ENCODE data around the gene AKT3. TPM values are rescaled to one million over a fixed set of nuclear protein-coding genes. Genes with fewer than 3 reads are reported as not detected.

Gene AKT3
- total RNA-seq, 2 experiments from 2014 or later = 63.3 to 78.2 TPM

GRCh38 chr1:243849421-243850201 lies 432 bp downstream of the AKT3 start:
- H3K36me3 Mint-ChIP-seq = peaks cover 1% of the 10 kb centered on the region
- peak overlapping the region; percentile 91 for H3K27ac Mint-ChIP-seq
- DNase-seq (peak; percentile 58), ATAC-seq (ENCODE audit: low read depth) (peak; percentile 27)
- H3K4me1 Mint-ChIP-seq = peaks cover 16% of the 10 kb centered on the region
- POLR2A ChIA-PET = interaction anchor here (0.8 to 1.0 kb wide), 2 partner anchors 198 to 225 kb away, joined by 3 read pairs; no protein-coding TSS in a partner anchor
- peaks cover 15% of the 10 kb centered on the region for H3K27me3 Mint-ChIP-seq
- H3K4me3 Mint-ChIP-seq = peak overlapping the region; percentile 96
- H3K9me3 Mint-ChIP-seq = no peaks in the 10 kb centered on the region

GRCh38 chr1:243848858-243849420 lies 1.1 kb downstream of the AKT3 start:
- H3K27me3 Mint-ChIP-seq = peaks cover 10% of the 10 kb centered on the region
- H3K4me3 Mint-ChIP-seq = peak overlapping the region; percentile 96
- peaks cover 1% of the 10 kb centered on the region for H3K36me3 Mint-ChIP-seq
- POLR2A ChIA-PET = interaction anchor here (0.8 kb wide), 1 partner anchor 226 kb away, joined by 3 read pairs; no protein-coding TSS in a partner anchor
- H3K27ac Mint-ChIP-seq = peak overlapping the region; percentile 91
- peaks cover 16% of the 10 kb centered on the region for H3K4me1 Mint-ChIP-seq
- peak; percentile 57 for DNase-seq
- no peaks in the 10 kb centered on the region for H3K9me3 Mint-ChIP-seq
- peak; percentile 18 for ATAC-seq (ENCODE audit: low read depth)

GRCh38 chr1:243848165-243848857 lies 1.7 kb downstream of the AKT3 start:
- ATAC-seq (ENCODE audit: low read depth) (no peak), DNase-seq (no peak)
- Mint-ChIP-seq H3K4me1 (peaks cover 16% of the 10 kb centered on the region), H3K9me3 (no peaks in the 10 kb centered on the region), H3K27ac (no peak overlapping the region), H3K36me3 (peaks cover 2% of the 10 kb centered on the region), H3K27me3 (peaks cover 7% of the 10 kb centered on the region), H3K4me3 (peak overlapping the region; percentile 96)
- POLR2A ChIA-PET = no interaction called here

- H3K4me1 Mint-ChIP-seq = peaks cover 18% of the 10 kb centered on the region
- no peak overlapping the region for H3K4me3 Mint-ChIP-seq
- no peak for ATAC-seq (ENCODE audit: low read depth)
- no peaks in the 10 kb centered on the region for H3K9me3 Mint-ChIP-seq
- H3K27ac Mint-ChIP-seq = no peak overlapping the region
- peaks cover 3% of the 10 kb centered on the region for H3K36me3 Mint-ChIP-seq
- POLR2A ChIA-PET = no interaction called here
- no peak for DNase-seq
- peaks cover 7% of the 10 kb centered on the region for H3K27me3 Mint-ChIP-seq
Observed at GRCh38 chr1:243846761-243847160, 3.3 kb downstream of the AKT3 start.

GRCh38 chr1:243845888-243846287 lies 4.2 kb downstream of the AKT3 start:
- H3K27ac Mint-ChIP-seq = no peak overlapping the region
- ATAC-seq (ENCODE audit: low read depth) = no peak

GRCh38 chr1:243844186-243844585 lies 5.9 kb downstream of the AKT3 start:
- Mint-ChIP-seq H3K4me1 (peaks cover 11% of the 10 kb centered on the region), H3K36me3 (peaks cover 3% of the 10 kb centered on the region), H3K27me3 (peaks cover 7% of the 10 kb centered on the region), H3K9me3 (no peaks in the 10 kb centered on the region), H3K27ac (no peak overlapping the region), H3K4me3 (no peak overlapping the region)
- POLR2A ChIA-PET = no interaction called here
- no peak for ATAC-seq (ENCODE audit: low read depth)
- no peak for DNase-seq

More at GRCh38 chr1:243845888-243846287, 4.2 kb downstream of the AKT3 start:
- Mint-ChIP-seq H3K9me3 (no peaks in the 10 kb centered on the region), H3K4me3 (no peak overlapping the region), H3K36me3 (peaks cover 3% of the 10 kb centered on the region), H3K4me1 (peaks cover 12% of the 10 kb centered on the region), H3K27me3 (peaks cover 7% of the 10 kb centered on the region)
- POLR2A ChIA-PET = interaction anchor here (0.6 kb wide), 1 partner anchor 106 kb away, joined by 8 read pairs; no protein-coding TSS in a partner anchor
- DNase-seq = no peak

GRCh38 chr1:243842978-243843511 lies 7.0 kb downstream of the AKT3 start:
- ATAC-seq (ENCODE audit: low read depth) (peak; percentile 30), DNase-seq (no peak)
- Mint-ChIP-seq H3K4me3 (no peak overlapping the region), H3K9me3 (no peaks in the 10 kb centered on the region), H3K27ac (peak overlapping the region; percentile 27), H3K36me3 (peaks cover 1% of the 10 kb centered on the region), H3K4me1 (peaks cover 11% of the 10 kb centered on the region), H3K27me3 (peaks cover 4% of the 10 kb centered on the region)
- POLR2A ChIA-PET = no interaction called here

GRCh38 chr1:243842161-243842560 lies 7.9 kb downstream of the AKT3 start:
- Mint-ChIP-seq H3K27me3 (peaks cover 4% of the 10 kb centered on the region), H3K4me3 (no peak overlapping the region), H3K27ac (no peak overlapping the region), H3K36me3 (peaks cover 7% of the 10 kb centered on the region), H3K9me3 (peaks cover 1% of the 10 kb centered on the region), H3K4me1 (peaks cover 14% of the 10 kb centered on the region)
- ATAC-seq (ENCODE audit: low read depth) (no peak), DNase-seq (no peak)
- POLR2A ChIA-PET = no interaction called here

- Mint-ChIP-seq H3K27me3 (peaks cover 2% of the 10 kb centered on the region), H3K4me3 (no peak overlapping the region), H3K27ac (no peak overlapping the region), H3K4me1 (peaks cover 14% of the 10 kb centered on the region), H3K36me3 (peaks cover 8% of the 10 kb centered on the region), H3K9me3 (peaks cover 3% of the 10 kb centered on the region)
- DNase-seq (no peak), ATAC-seq (ENCODE audit: low read depth) (no peak)
- POLR2A ChIA-PET = no interaction called here
Observed at GRCh38 chr1:243841507-243841906, 8.5 kb downstream of the AKT3 start.

GRCh38 chr1:243837907-243838535 lies 12.0 kb downstream of the AKT3 start:
- DNase-seq (no peak), ATAC-seq (ENCODE audit: low read depth) (peak; percentile 75)
- Mint-ChIP-seq H3K4me3 (no peak overlapping the region), H3K9me3 (peaks cover 7% of the 10 kb centered on the region), H3K4me1 (peaks cover 13% of the 10 kb centered on the region), H3K36me3 (peaks cover 33% of the 10 kb centered on the region), H3K27me3 (no peaks in the 10 kb centered on the region), H3K27ac (no peak overlapping the region)
- POLR2A ChIA-PET = no interaction called here

GRCh38 chr1:243834130-243834529 lies 15.9 kb downstream of the AKT3 start:
- no peak overlapping the region for H3K4me3 Mint-ChIP-seq
- POLR2A ChIA-PET = no interaction called here
- DNase-seq (no peak), ATAC-seq (ENCODE audit: low read depth) (no peak)
- no peaks in the 10 kb centered on the region for H3K27me3 Mint-ChIP-seq
- H3K4me1 Mint-ChIP-seq = peaks cover 9% of the 10 kb centered on the region
- H3K9me3 Mint-ChIP-seq = peaks cover 7% of the 10 kb centered on the region
- peaks cover 33% of the 10 kb centered on the region for H3K36me3 Mint-ChIP-seq
- H3K27ac Mint-ChIP-seq = no peak overlapping the region

GRCh38 chr1:243831463-243831862 lies 18.6 kb downstream of the AKT3 start:
- peaks cover 4% of the 10 kb centered on the region for H3K4me1 Mint-ChIP-seq
- no peak overlapping the region for H3K27ac Mint-ChIP-seq

GRCh38 chr1:243827206-243827605 lies 22.8 kb downstream of the AKT3 start:
- H3K27me3 Mint-ChIP-seq = no peaks in the 10 kb centered on the region
- no peak overlapping the region for H3K27ac Mint-ChIP-seq
- peaks cover 7% of the 10 kb centered on the region for H3K9me3 Mint-ChIP-seq
- peak overlapping the region; percentile 14 for H3K4me3 Mint-ChIP-seq
- DNase-seq (no peak), ATAC-seq (ENCODE audit: low read depth) (no peak)
- peaks cover 4% of the 10 kb centered on the region for H3K4me1 Mint-ChIP-seq
- POLR2A ChIA-PET = no interaction called here
- H3K36me3 Mint-ChIP-seq = peaks cover 22% of the 10 kb centered on the region

More at GRCh38 chr1:243831463-243831862, 18.6 kb downstream of the AKT3 start:
- ATAC-seq (ENCODE audit: low read depth) (no peak), DNase-seq (no peak)
- Mint-ChIP-seq H3K27me3 (no peaks in the 10 kb centered on the region), H3K36me3 (peaks cover 30% of the 10 kb centered on the region), H3K4me3 (no peak overlapping the region), H3K9me3 (peaks cover 4% of the 10 kb centered on the region)
- POLR2A ChIA-PET = no interaction called here
